CD4-positive, alpha-beta memory T cell (primary cell): ENCODE data around the gene DUOXA2. TPM values are rescaled to one million over a fixed set of nuclear protein-coding genes. Genes with fewer than 3 reads are reported as not detected.

ENCODE experiments used
- CTCF ChIA-PET: fragments of 350-600 bp; sonication (Branson Sonifier 250); formaldehyde crosslinking; loops from one replicate; lab custom pipeline; 2021; ENCODE audit warnings: inconsistent platforms; ENCODE audit not compliant: partially characterized antibody; lab: Charles Lee
- POLR2A ChIA-PET: fragments of 350-600 bp; sonication (Branson Sonifier 250); formaldehyde crosslinking; loops from one replicate; lab custom pipeline; 2021; ENCODE audit not compliant: partially characterized antibody; lab: Charles Lee
- DNase-seq, 5 donors: peaks; one replicate each; pipeline versions ENCODE4 v3.0.0 to v3.0.0-alpha.2; 2020 to 2022; ENCODE audit warnings: mixed read lengths in 1 of 5
- H3K27ac ChIP-seq: one replicate; pipeline ENCODE4 v1.7.0; 2013; ENCODE audit warnings: low read depth, low read length
- H3K27me3 ChIP-seq: 2 replicates; pipeline ENCODE4 v1.7.0; 2013; ENCODE audit warnings: mild to moderate bottlenecking, low read length, moderate library complexity; ENCODE audit not compliant: insufficient read depth
- H3K36me3 ChIP-seq: 2 replicates; pipeline ENCODE4 v1.7.0; 2013; ENCODE audit warnings: mild to moderate bottlenecking, low read length, moderate library complexity; ENCODE audit not compliant: insufficient read depth
- H3K4me1 ChIP-seq: 2 replicates; pipeline ENCODE4 v1.7.0; 2013; ENCODE audit warnings: mild to moderate bottlenecking, low read length, moderate library complexity; ENCODE audit not compliant: insufficient read depth
- H3K4me3 ChIP-seq, 2 donors: one replicate each; pipeline ENCODE4 v1.7.0; 2013; ENCODE audit warnings: low read length in 2 of 2, mild to moderate bottlenecking in 1 of 2
- H3K9me3 ChIP-seq, 2 donors: one replicate each; pipeline ENCODE4 v1.7.0; 2013; ENCODE audit warnings: low read length in 2 of 2, control low read depth in 1 of 2; ENCODE audit not compliant: control insufficient read depth in 1 of 2
- H3K27ac Mint-ChIP-seq, 7 donors: one replicate each; pipeline ENCODE4 v1.8.0; 2020 to 2021; ENCODE audit warnings: mixed read lengths in 7 of 7, mild to moderate bottlenecking in 6 of 7, inconsistent platforms in 3 of 7, moderate library complexity in 3 of 7
- H3K27me3 Mint-ChIP-seq, 2 donors: one replicate each; pipeline ENCODE4 v1.8.0; 2020 to 2021; ENCODE audit warnings: mixed read lengths in 2 of 2
- H3K36me3 Mint-ChIP-seq, 2 donors: one replicate each; pipeline ENCODE4 v1.8.0; 2020 to 2021; ENCODE audit warnings: mixed read lengths in 2 of 2, inconsistent platforms in 1 of 2, mild to moderate bottlenecking in 1 of 2
- H3K4me1 Mint-ChIP-seq, 4 donors: one replicate each; pipeline ENCODE4 v1.8.0; 2020 to 2021; ENCODE audit warnings: mixed read lengths in 4 of 4, mild to moderate bottlenecking in 1 of 4
- H3K4me3 Mint-ChIP-seq, 8 donors: one replicate each; pipeline ENCODE4 v1.8.0; 2020 to 2021; ENCODE audit warnings: mixed read lengths in 8 of 8, mild to moderate bottlenecking in 7 of 8, moderate library complexity in 6 of 8, inconsistent platforms in 3 of 8
- H3K9me3 Mint-ChIP-seq, 8 donors: one replicate each; pipeline ENCODE4 v1.8.0; 2020 to 2021; ENCODE audit warnings: mixed read lengths in 8 of 8, mild to moderate bottlenecking in 5 of 8, inconsistent platforms in 3 of 8, moderate library complexity in 1 of 8
- intact Hi-C: fragments of 100-400 bp; cut with micrococcal nuclease; formaldehyde crosslinking; loops from one replicate; pipeline ENCODE4 v1.15.1; 2023
- polyA plus RNA-seq, 2 donors: library from polyadenylated mRNA; unstranded; fragments of 300-500 nt; fragmentation: Illumina TruSeq; gene quantifications; one replicate each; pipeline ENCODE4 v1.2.3, GENCODE V29; 2021
- total RNA-seq, 2 experiments: library from RNA; stranded (reverse); gene quantifications; one replicate each; pipeline ENCODE4 v1.2.3, GENCODE V29; 2021

Gene DUOXA2
- total and polyA plus RNA-seq, 4 experiments from 2014 or later = not detected

DNA sequence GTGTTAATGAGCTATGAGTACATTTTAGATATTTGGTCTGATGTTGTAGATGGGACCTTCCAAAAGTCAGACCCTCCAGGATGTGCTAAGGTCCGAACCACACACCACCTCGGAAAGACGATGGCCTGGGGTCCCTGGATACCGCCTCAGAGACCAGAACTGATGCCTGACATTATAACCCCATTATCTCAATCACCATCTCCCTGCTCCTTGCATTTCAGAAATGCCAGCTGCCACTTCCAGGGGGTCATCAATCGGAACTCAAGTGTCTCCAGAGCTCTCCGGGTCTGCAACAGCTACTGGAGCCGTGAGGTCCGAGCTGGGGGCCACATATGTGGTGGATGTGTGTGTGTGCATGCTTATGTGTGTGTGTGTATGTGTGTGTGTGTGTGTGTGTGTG lies 23.6 kb downstream of the DUOXA2 start:
- CTCF ChIA-PET = interaction anchor here (1.1 to 2.8 kb wide), 4 partner anchors 11 to 20 kb away, joined by 3 to 8 read pairs (median 6); no protein-coding TSS in a partner anchor
- Histone ChIP-seq H3K4me3 (no peak overlapping the region), H3K4me1 (peaks cover 11% of the 10 kb centered on the region), H3K9me3 (no peaks in the 10 kb centered on the region), H3K36me3 (no peaks in the 10 kb centered on the region), H3K27me3 (peaks cover 20% of the 10 kb centered on the region), H3K27ac (no peak overlapping the region)
- Mint-ChIP-seq H3K9me3 (no peaks in the 10 kb centered on the region), H3K4me3 (no peak overlapping the region), H3K36me3 (no peaks in the 10 kb centered on the region), H3K27ac (no peak overlapping the region), H3K27me3 (peaks cover 24% of the 10 kb centered on the region in 2 donors), H3K4me1 (peaks cover 4 to 20% (median 11%) of the 10 kb centered on the region in 4 donors)
- POLR2A ChIA-PET = no interaction called here
- DNase-seq = no peak
- intact Hi-C loops = no loop called here

DNA sequence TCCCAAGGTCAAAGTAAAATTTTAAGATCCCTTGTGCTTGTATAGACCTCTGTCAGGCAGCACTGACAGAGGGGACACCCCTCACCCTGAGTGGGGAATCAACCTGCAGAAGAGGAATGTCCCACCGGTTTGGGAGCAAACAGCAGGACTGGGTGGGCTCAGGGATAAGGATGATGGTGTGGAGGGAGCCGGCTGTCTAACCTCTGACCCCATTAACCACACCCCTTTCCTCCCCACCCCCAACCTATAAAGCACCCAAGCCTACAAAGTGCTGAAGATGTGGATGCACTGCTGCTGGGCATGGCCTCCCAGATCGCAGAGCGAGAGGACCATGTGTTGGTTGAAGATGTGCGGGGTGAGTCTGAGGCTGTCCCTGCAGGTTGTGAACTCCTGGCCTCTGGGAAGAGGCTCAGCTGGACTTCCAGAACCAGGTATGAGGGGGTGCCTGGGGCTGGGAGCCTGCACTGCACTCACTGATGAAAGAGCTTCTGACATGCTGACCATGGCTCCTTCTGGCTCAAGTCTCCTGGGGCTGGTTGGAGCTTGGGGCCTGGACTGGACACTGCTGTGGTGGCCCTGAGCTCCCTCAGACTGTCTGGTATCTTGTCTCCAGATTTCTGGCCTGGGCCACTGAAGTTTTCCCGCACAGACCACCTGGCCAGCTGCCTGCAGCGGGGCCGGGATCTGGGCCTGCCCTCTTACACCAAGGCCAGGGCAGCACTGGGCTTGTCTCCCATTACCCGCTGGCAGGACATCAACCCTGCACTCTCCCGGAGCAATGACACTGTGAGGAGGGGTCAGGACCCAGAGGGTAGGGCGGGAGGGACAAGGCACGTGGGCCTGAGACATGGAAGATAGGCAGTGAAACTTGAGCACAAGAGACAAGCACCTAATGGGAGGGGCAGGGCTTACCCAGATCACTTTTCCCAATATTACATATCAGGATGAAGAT lies 25.0 kb downstream of the DUOXA2 start:
- CTCF ChIA-PET = interaction anchor here (1.2 to 3.4 kb wide), 3 partner anchors 12 to 24 kb away, joined by 3 to 11 read pairs (median 8); no protein-coding TSS in a partner anchor
- no peak for DNase-seq
- no peaks in the 10 kb centered on the region for H3K9me3 ChIP-seq

DNA sequence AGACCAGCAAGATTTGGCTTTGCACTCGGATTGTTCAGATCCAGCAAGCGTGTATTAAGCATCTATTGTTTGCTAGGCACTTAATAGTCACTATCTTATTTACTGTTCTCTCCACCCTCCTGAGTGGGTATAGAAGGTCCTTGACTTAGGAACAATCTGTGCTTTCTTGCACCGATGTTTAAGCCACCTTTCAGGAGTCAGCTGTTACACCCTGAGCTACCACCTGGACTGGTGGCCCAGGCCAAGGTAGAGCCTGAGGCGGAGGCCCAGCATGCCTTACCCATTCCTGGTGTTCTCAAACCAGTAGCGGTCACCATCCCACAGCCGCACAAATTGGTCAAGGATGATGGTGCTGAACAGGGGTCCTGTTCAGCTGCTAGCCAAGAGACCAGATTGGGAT lies 25.6 kb downstream of the DUOXA2 start:
- no peaks in the 10 kb centered on the region for H3K36me3 Mint-ChIP-seq
- Histone ChIP-seq H3K27ac (no peak overlapping the region), H3K9me3 (no peaks in the 10 kb centered on the region), H3K27me3 (peaks cover 9% of the 10 kb centered on the region), H3K4me3 (no peak overlapping the region), H3K4me1 (peaks cover 11% of the 10 kb centered on the region), H3K36me3 (no peaks in the 10 kb centered on the region)
- no peaks in the 10 kb centered on the region for H3K9me3 Mint-ChIP-seq
- no peak for DNase-seq
- H3K27ac Mint-ChIP-seq = no peak overlapping the region
- ChIA-PET POLR2A (no interaction called here), CTCF (interaction anchor here (1.2 to 3.4 kb wide), 2 partner anchors 13 to 23 kb away, joined by 3 to 11 read pairs; no protein-coding TSS in a partner anchor)
- intact Hi-C loops = no loop called here
- no peak overlapping the region for H3K4me3 Mint-ChIP-seq
- H3K27me3 Mint-ChIP-seq = peaks cover 10 to 13% of the 10 kb centered on the region in 2 donors
- peaks cover 4 to 12% (median 8%) of the 10 kb centered on the region in 4 donors for H3K4me1 Mint-ChIP-seq

More for the DNA sequence above, 25.0 kb downstream of the DUOXA2 start:
- Histone ChIP-seq H3K36me3 (no peaks in the 10 kb centered on the region), H3K4me1 (peaks cover 11% of the 10 kb centered on the region), H3K27ac (no peak overlapping the region), H3K4me3 (no peak overlapping the region), H3K27me3 (peaks cover 15% of the 10 kb centered on the region)
- peaks cover 4 to 19% (median 11%) of the 10 kb centered on the region in 4 donors for H3K4me1 Mint-ChIP-seq
- no peaks in the 10 kb centered on the region for H3K36me3 Mint-ChIP-seq
- peaks cover 17 to 20% of the 10 kb centered on the region in 2 donors for H3K27me3 Mint-ChIP-seq
- intact Hi-C loops = no loop called here
- H3K4me3 Mint-ChIP-seq = no peak overlapping the region
- POLR2A ChIA-PET = no interaction called here
- H3K27ac Mint-ChIP-seq = no peak overlapping the region
- no peaks in the 10 kb centered on the region for H3K9me3 Mint-ChIP-seq

DNA sequence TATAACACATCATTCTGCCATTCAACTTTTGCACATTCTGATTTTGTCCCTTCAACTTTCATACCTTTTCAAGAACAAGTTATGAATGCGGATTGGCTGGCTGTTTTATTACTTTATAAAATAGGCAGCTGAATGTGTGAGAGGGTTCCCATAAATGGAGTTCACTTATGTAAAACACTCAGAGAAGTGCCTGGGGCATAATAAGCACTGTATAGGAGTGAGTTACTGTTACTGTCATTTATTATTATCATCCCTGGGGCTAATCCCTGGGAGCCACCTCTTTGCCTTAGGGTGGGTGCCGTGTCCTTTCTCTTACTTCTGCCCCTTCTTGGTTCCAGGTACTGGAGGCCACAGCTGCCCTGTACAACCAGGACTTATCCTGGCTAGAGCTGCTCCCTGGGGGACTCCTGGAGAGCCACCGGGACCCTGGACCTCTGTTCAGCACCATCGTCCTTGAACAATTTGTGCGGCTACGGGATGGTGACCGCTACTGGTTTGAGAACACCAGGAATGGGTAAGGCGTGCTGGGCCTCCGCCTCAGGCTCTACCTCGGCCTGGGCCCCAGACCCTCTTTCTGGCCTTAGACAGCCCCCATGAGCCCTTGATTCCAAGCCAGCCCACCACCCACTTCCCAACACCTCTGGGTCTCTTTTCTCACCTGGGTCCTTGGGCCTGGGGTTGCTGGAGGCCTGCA lies 26.6 kb downstream of the DUOXA2 start:
- DNase-seq = no peak
- ChIA-PET CTCF (interaction anchor here (2.9 to 3.4 kb wide), 2 partner anchors 14 to 23 kb away, joined by 11 read pairs; no protein-coding TSS in a partner anchor), POLR2A (no interaction called here)
- Histone ChIP-seq H3K36me3 (no peaks in the 10 kb centered on the region), H3K9me3 (no peaks in the 10 kb centered on the region), H3K4me1 (peaks cover 7% of the 10 kb centered on the region), H3K27me3 (peaks cover 5% of the 10 kb centered on the region), H3K4me3 (no peak overlapping the region), H3K27ac (no peak overlapping the region)
- Mint-ChIP-seq H3K9me3 (no peaks in the 10 kb centered on the region), H3K4me1 (peaks cover 4 to 9% (median 6%) of the 10 kb centered on the region in 4 donors), H3K27ac (no peak overlapping the region), H3K36me3 (peaks cover 0 to 1% of the 10 kb centered on the region in 2 donors), H3K4me3 (no peak overlapping the region), H3K27me3 (peaks cover 8 to 11% of the 10 kb centered on the region in 2 donors)
- intact Hi-C loops = no loop called here

DNA sequence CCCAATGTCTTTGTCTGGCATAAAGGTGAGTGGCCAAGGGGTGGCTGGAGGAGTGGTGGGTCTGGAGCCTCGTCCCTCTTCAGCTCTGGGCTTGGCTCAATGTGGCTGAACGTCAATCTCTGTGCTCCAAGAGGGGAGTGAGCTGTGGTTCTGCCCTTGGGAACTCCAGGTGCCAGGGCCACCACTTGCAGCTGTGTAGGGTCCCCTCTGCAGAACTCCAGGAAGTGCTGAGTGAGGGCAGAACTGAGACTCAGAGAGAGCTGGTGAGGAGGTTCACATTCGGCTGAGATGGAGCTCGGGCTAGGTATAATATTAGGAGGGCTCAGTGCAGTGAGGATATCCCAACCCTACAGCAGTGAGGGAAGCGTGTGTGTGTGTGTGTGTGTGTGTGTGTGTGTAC lies 27.3 kb downstream of the DUOXA2 start:
- Mint-ChIP-seq H3K9me3 (no peaks in the 10 kb centered on the region), H3K36me3 (peaks cover 0 to 1% of the 10 kb centered on the region in 2 donors), H3K4me3 (no peak overlapping the region), H3K27me3 (peaks cover 4 to 7% of the 10 kb centered on the region in 2 donors), H3K4me1 (peaks cover 2 to 6% (median 3%) of the 10 kb centered on the region in 4 donors), H3K27ac (no peak overlapping the region)
- ChIA-PET POLR2A (no interaction called here), CTCF (interaction anchor here (2.9 to 3.4 kb wide), 2 partner anchors 15 to 23 kb away, joined by 11 read pairs; no protein-coding TSS in a partner anchor)
- DNase-seq = no peak
- Histone ChIP-seq H3K27me3 (peaks cover 2% of the 10 kb centered on the region), H3K9me3 (no peaks in the 10 kb centered on the region), H3K27ac (no peak overlapping the region), H3K4me1 (peaks cover 2% of the 10 kb centered on the region), H3K4me3 (no peak overlapping the region), H3K36me3 (no peaks in the 10 kb centered on the region)
- intact Hi-C loops = no loop called here

DNA sequence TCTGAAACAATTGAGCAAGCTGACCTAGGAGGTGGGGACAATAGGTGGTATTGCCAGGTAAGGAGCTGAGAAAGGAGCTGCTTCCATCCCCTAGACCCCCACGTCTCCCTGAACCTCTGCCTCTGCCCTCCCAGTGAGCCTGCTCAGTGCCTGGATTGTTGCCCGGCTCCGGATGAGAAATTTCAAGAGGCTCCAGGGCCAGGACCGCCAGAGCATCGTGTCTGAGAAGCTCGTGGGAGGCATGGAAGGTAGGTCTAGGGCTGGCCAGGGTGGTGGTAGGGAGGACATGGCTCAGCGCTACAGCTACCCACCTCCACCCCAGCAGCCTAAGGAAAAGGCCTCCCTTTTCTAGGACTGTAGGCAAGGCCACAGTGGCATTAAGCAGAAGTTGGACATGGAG lies 28.9 kb downstream of the DUOXA2 start:
- Mint-ChIP-seq H3K9me3 (no peaks in the 10 kb centered on the region), H3K27me3 (peaks cover 0 to 2% of the 10 kb centered on the region in 2 donors), H3K27ac (no peak overlapping the region), H3K36me3 (peaks cover 0 to 1% of the 10 kb centered on the region in 2 donors), H3K4me3 (no peak overlapping the region), H3K4me1 (peaks cover 0 to 4% (median 0%) of the 10 kb centered on the region in 4 donors)
- intact Hi-C loops = no loop called here
- no peaks in the 10 kb centered on the region for H3K4me1 ChIP-seq
- H3K27me3 ChIP-seq = no peaks in the 10 kb centered on the region
- H3K9me3 ChIP-seq = no peaks in the 10 kb centered on the region
- H3K27ac ChIP-seq = no peak overlapping the region
- POLR2A ChIA-PET = no interaction called here
- no peak overlapping the region for H3K4me3 ChIP-seq
- H3K36me3 ChIP-seq = no peaks in the 10 kb centered on the region
- CTCF ChIA-PET = interaction anchor here (1.3 to 2.9 kb wide), 2 partner anchors 17 to 25 kb away, joined by 3 to 11 read pairs; no protein-coding TSS in a partner anchor
- DNase-seq = no peak
